Dermis blood vessel endothelial cell (primary cell): ENCODE measurements around the gene NR3C1. TPM values are rescaled to one million over a fixed set of nuclear protein-coding genes. Genes with fewer than 3 reads are reported as not detected.

Experiments used
- DNase-seq: peaks from one replicate; pipeline ENCODE4 v3.0.0; 2010
- total RNA-seq: library from RNA; depleted of rRNA; stranded (reverse); fragments of >200 nt; gene quantifications from 2 replicates; pipeline ENCODE4 v1.2.3, GENCODE V29; 2014

The NR3C1 gene
- total RNA-seq, 1 donor from 2014 or later, result 21.4 TPM

DNA sequence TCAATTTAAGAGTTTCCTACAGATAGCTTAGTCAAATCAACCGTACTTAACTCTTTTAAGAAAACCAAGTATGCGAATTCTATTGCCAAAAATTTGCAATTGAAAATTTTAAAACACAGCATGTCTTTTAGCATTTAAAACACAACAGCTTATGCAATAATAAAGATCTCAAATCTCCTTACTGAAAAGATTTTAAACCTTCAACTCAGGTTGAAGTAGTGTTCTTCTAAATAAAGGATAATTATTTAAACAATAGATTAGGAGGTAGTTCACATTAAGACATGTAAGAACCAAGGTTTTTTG, 5.5 kb downstream of the NR3C1 start:
- no peak for DNase-seq

DNA sequence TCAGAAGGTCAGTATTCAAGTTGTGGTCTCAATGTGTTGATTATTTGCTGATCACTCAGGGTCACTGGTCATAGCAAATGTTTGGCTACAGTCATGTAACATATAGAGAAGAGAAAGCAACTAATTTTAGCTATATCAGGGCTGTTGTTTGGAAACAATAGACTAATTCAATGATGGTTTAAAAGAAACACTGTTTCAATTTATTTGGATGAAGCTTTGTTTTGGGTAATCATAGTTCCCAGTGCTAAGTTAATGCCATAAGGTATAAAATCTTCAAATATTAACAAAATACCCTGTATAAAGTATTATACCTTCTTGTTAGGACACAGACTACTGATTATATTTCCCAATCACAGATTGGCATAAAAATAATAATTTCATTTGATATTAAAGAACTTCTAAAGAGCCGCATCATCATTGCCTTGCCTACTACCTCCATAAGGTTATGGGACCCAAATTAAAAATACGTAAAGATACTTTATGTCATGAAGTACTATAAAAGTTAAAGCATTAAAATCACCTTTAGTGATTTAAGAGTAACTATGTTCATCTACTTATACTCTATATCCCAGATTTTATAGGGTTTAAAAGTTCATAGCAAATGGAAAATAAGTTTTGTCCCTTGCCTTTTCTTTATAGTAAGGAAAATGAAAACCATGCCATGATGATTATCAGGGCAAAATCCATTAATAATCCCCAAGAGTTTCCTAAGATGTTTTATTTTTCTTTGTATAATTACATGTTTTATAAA, 6.0 kb downstream of the NR3C1 start:
- no peak for DNase-seq

DNA sequence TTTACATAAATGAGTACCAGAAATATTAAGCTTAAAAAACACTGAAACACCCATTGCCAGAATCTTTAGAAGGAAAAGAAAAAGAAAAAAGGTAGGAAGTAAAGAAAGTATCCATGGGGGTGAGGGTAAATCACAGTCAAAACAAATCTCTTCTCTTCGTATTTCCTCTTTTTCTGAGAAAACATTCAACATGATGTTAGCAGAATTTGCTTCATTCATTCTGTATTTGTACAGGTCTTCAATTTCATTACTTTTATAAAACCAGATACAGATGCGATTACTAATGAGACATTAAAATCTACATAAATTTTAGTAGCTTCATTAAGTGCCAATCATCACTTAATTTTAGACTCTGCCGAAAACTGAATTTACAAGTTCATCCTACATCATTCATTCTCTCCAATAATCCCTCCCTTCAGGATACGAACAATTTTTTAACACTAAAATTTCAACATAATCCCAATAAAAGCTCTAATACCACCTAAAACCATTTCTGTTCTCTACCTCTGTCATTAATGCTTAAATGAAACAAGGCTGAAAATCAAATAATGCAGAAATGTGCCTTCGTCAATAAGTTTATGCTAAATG, 7.0 kb downstream of the NR3C1 start:
- no peak for DNase-seq

DNA sequence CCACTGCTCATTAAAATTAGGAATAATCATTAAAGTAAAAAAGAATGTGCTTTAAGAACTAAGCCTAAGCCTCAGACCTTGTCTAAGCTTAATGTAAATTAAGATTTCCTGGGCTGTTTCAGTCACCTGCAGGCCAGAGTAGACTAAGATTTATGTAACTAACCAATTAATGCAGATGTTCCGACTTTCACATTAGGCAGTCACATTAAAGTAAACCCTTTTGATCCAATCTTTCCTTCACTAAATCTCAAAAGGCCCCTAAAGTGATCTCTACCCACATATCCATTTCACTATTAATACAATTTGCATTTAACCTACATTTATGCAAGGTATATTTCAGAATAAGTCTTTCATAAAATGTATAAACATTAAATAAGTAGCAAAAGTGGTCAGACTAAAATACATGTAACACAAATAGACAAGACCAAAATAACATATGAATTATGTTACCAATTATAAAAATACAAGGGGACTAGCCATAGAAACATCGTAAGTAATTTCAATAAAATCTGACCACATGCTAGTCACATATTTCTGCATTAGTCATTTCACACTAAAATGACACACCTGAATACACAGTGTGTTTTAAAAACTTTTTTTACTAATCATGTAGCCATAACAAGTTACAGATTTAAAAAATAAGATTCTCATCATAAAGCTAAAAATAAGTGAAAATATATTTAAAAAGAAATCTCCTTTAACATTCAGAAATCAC, 7.7 kb downstream of the NR3C1 start:
- DNase-seq, result no peak

DNA sequence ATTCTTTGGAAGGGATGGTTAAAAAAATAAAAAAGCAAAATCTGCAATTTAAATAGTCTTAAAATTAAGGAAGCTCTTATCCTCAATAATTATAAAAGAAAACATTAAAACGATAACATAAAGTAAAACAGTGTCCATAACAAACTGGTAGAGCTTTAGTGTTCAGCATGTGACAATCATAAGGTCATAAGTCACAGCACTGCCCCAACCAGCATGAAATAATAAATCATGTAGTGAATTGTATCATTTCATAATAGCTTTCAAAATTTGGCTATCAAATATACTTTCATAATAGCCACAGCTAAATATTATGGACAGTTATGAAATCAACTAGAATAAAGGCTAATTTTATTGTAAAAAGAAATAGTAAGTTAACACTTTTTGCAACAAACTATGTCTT, 10.0 kb downstream of the NR3C1 start:
- DNase-seq, result no peak

DNA sequence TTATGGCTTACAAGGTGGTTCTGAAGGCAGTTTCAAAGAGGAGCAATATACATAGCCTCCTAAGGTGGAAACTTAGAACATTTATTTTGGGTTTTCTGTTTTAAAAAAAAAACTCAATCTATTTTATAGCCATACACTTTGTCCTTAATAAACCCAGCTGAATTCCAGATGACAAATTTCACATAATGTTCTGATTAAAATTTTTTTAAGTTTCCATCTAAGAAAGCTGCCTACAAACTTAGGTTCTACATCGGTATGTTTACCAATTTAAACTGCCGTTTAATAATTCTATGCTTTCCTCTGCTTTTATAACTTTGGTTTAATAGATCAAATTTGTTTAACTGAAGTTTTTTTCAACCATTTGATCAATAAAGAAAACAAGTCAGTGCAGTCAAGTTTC, 12.5 kb downstream of the NR3C1 start:
- DNase-seq, result no peak

DNA sequence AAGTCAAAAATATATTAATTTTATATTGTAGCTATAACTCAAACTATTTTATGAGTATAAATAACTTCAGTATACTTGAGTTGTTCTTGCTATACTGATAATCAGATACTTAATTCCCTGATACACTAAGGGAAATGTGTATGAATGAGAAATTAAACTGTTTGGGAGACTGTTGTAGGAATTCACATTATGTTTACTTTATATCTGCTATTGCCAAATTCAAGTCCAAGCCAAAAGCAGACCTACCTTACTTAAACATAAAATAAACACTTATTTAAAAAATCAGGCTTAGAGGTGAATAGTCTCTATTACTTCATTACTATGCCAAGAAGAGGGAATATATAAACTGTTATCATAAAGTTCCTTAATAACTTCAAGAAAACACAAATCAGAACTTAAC, 13.2 kb downstream of the NR3C1 start:
- DNase-seq, result no peak

DNA sequence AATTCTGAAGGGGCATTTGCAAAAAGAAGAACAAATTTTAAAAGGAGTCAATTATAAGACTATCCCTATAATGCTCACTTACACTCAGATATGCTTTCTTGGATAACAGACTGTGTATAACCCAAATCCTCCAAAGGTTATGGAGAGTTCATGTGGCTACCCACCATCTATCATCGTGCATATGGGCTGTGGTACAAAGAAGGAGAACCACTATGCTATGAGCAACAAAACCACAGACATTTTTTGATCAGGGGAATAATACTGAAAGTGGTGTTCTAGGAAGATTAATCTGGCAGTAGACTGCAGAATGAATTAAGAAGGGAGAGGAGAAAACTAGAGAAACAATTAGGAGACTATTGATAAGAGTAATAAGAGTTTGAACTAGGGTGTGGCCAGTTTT, 16.8 kb downstream of the NR3C1 start:
- DNase-seq, result no peak

DNA sequence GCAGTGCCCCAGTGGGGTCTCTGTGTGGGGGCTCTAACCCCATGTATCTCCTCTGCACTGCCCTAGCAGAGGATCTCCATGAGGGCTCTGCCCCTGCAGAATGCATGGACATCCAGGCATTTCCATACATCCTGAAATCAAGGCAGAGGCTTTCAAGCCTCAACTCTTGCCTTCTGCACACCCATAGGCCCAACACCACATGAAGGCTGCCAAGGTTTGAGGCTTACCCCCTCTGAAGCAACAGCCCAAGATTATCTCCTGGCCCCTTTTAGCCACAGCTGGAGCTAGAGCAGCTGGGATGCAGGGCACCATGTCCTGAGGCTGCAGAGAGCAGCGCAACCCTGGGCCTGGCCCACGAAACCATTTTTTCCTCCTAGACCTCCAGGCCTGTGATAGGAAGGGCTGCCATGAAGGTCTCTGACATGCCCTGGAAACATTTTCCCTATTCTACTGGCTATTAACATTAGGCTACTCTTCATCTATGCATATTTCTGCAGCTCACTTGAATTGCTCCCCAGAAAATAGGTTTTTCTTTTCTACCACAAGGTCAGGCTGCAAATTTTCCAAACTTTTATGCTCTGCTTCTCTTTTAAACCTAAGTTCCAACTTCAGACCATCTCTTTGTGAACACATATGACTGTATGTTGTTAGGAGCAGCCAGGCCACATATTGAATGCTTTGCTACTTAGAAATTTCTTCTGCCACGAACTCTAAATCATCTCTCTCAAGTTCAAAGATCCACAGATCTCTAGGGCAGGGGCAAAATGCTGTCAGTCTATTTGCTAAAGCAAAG, 18.4 kb downstream of the NR3C1 start:
- no peak for DNase-seq

DNA sequence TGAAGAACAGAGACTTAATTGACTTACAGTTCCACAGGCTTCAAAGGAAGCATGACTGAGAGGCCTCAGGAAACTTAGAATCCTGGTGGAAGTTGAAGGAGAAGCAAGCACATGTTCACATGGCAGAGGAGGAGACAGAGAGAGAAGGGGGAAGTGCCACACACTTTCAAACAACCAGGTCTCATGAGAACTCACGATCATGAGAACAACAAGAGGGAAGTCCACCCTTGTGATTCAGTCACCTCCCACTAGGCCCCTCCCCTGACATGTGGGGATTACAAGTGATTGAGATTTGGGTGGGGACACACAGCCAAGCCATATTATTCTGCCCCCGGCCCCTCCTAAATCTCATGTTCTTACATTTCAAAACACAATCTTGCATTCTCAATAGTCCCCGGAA, 19.5 kb downstream of the NR3C1 start:
- no peak for DNase-seq

DNA sequence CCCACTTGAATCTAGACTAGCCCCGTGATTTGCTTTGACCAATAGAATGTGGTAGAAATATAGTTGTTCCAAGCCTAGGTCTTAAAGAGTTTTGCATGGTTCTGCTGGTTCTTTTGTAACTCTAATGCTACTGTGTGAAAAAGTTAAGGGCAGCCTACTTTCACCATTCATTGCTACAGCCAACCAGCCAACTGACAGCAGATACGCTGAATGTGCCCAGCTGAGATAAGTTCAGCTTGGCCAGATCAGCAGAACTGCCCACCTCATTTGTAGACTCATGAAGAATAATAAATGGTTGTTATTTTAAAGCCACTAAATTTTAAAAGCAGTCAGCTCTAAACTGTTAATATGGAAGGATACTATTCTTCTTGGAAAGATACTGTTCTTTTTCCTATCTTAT, 23.9 kb downstream of the NR3C1 start:
- DNase-seq, result no peak

DNA sequence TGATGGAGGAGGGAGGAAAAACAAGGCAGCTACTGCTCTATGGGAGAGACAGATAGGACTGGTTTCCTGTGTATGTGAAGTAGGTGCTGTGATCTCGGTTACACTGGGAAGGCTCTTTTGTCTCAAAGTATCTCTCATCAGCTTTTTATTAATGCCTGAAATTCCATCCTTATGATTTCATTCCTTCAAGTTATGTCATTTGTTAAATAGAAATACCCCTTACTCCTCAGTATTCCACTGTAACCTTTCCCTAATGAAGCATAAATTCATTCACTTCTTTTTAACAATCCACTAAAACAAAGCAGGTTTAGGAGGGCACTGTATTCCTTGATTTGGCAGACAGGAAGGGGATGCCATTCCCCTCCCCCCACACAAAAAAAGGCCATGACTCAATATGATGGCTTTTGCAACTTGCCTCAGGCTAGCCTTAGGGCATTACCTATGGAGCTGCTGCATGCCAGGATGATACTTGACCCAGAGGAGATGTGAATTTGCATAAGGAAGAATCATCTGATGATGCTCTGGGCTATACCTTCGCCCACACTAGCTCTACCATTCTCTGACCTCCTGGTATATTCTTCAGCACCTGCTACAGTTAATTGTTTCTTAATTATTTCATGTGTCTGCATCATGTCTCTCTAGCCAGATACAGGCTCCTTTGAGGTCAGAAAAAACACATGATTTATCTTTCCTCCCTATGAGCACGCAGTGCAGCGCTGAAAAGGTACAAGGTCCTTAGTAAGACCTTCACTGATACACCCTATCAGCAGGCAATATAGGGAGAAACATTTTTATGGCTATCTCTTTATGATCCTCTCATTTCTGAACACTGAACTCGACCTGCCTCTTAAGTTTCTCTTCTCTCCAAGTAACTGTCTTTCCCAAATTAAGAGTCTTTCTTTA, 26.3 kb downstream of the NR3C1 start:
- DNase-seq, result peak; percentile 33

DNA sequence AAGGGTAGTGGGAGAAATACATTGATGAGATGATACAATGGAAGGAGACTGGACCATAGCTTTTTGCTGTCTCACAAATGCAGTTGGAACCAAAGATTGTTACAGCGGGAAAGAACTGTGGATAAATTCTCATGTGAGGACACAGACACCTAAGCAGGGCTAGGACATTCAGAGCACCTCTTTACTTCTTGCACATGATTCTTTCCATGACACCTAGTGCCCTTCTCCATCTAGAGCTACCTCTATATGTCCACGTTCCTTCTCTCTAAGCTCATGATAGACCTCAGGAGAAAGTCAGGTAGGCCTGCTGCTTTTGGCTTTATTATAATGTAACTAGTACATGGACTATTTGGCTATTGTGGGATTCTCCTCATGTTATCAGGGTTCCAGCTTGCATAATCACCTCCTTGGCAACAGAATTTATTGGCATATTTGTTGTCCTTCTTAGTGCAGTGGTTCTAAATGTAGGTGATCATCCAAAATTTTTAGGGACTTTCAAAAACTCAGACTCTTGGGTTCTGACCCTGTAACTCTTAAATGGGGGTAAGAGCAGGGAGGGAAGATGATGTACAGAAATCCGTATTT, 27.2 kb downstream of the NR3C1 start:
- no peak for DNase-seq

DNA sequence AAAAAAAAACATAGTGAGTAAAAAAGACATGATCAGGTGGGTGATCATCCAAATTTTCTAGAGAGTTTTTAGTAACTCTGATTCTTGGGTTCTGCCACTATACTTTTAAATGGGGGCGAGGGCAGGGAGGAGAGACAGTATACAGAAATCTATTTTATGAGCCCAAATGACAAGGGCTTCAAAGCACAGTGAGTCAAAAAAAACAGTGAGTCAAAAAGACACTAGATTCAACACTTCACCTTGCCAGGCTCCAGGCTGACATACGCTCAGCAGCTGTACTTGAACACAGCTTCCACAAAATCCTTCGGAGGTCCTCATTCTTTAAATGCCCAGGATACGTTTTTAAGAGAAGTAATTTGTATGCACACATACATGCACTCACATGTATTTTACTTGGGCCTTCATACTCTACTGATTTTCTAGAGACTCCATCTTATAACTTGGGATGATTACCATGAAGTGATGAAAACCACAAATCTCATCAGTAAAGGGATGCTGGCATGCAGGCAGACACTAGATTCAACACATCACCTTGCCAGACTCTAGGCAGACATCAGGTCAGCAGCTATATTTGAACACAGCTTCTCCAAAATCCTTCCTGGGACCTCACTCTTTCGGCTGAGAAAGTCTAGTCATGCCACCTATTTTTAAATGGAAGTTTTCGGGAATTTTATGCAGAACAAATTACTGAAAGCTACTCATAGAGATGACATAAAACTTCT, 28.8 kb downstream of the NR3C1 start:
- DNase-seq, result no peak

DNA sequence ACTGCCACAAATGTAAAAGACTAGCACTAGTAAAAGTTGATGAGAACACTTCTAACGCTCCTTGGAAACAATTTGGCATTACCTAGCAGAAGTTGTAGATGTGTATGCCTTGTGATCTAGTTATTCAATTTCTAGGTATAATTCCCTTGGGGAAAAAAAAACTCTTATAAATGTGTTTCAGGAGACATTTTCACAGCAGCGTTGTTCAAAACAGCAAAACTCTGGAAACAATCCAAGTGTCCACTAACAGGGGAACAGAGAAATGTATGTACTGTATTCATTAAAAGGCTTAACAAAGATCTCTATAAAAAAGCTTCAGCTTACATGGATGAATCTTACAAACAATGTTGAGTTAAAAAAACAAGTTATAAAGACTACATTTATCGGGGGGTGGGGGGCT, 30.4 kb downstream of the NR3C1 start:
- DNase-seq, result no peak

DNA sequence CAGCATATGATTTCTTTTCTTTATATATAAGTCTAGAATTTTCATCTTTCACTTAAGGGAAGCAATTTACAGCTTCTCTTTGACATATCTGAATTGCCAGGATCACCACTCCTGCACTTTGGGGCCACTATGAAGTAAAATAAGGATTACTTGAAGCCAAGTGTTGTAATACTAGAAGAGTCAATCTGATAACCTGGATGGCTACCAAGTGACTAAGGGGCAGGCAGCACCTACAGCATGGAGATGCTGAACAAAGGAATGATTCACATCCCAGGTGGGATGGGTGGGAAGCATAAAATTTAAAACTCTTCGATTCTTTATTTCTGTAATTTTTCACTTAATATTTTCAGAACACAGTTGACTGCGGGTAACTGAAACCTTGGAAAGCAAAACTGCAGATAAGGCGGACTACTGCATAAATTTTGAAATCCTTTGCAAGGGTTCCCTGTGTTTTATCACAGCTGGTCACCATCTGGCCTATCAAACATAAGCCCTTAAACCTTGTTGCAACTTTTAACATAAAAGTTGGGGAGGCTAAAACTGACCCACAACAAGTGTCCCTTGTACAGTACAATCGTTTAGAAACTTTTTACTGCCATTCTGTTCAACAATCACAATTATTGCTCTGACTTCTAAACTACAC, 31.2 kb downstream of the NR3C1 start:
- no peak for DNase-seq

DNA sequence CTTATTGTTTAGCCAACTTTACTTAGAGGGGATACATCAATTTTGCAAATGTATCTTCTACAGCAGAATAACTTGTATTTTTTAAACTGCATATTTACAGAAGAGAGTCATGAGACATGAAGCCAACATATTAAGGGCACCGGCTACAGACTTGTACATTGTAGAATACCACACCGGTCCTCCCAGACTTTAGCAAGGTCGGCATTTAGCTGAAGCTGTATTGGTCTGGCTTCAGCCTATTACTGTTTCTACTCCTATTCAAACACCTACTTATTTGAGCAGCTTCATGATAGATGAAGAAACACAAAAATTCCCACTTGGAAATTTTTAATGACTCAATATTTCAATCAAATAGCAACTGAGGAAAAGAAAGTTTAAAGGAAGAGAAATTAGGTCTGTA, 33.0 kb downstream of the NR3C1 start:
- DNase-seq, result no peak

DNA sequence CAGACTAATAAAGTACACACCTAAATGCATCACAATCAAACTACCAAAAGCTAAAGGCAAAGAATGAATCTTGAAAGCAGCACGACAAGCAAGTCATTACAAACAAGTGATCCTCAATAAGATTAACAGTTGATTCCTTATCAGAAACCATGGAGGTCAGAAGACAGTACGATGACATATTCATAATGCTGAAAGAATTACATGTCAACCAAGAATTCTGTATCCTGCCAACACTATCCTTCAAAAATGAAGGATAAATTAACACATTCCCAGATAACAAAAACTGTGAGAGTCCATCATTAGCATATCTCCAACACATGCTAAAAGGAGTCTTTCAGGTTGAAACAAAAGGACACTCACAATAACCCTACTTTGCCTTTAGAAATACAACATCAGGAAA, 39.4 kb downstream of the NR3C1 start:
- no peak for DNase-seq

DNA sequence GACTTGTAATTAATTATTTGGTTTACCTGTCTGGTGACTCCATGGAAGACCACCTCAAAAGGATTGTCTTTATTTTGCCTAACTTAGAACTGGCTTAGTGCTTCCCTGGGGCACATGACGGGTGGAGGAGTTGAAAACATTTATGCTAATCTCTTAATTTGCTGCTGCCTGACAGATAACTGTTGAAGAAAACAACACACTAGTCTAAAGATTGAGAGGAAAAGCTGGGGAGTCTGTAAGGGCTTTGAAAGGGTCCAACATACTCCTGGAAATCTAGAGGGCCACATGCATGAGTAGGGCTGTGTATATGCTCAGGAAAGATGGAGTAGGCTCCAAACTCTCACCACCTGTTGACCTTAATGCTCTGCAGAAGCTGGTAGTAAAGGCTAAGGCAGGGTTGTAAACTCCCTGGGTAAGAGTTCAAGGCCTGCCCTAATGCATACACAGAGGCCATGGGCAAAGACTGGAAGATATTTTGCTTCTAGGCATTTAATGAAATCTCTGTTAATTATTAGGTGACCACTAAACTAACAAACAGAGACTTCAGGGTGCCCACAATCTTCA, 40.7 kb downstream of the NR3C1 start:
- no peak for DNase-seq

DNA sequence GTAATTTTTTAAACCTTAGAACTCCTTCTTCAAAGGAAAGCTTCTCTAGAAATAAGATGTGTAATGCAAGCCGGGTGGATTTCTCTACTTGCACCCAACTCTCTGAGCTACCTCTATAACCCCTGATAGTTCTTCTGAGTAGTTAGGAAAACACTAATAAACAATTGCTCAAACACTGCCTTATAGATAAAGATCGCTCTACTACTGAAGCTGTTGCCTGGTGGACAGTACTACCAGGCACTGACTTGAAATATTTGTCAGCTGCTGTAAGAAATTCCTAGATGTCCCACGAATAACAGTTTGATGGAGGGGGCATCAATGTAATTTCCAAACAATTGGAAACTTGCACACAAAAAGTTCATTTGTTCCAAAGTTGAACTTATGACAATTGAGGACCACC, 42.0 kb downstream of the NR3C1 start:
- no peak for DNase-seq

DNA sequence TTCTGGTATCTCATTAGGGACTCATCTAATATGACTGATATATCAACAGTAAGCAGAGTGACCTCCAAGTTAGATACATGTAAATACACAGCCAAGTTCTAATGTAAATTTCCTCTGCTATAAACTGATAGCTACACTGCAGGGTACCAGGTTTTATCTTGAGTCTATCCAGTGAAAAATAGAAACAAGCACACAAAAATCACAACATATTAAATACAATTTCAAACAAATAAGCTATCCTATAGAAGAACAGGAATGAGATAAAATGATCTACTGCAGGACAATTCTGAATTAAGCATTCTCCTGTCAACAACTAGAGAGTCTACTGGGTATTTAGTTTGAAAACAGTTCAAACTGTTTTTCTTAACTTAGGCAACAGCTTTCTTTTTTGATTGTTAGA, 42.7 kb downstream of the NR3C1 start:
- no peak for DNase-seq
